GM12878 (cell line): ENCODE data around the gene TTLL10.
"Not testable (repeated sequence)": the region's sequence is repeated elsewhere in the genome, so short reads cannot be mapped to it uniquely, and the experiment has no call there.

Source experiments
- ATF3 ChIP-seq: IDR thresholded peaks from 2 replicates; pipeline ENCODE4 v1.6.1; 2011; ENCODE audit warnings: low read depth, mild to moderate bottlenecking, low read length, moderate library complexity, borderline replicate concordance; ENCODE audit errors: extremely low read depth
- EP300 ChIP-seq, 2 experiments: fragments of 150-350 bp in 1 of 2; IDR thresholded peaks; 2 replicates each; pipeline ENCODE4 v1.6.1; 2011 to 2012; ENCODE audit warnings: low read depth in 2 of 2, low read length in 2 of 2, borderline replicate concordance in 1 of 2, improper control_type of control experiment in 1 of 2, inconsistent platforms in 1 of 2; ENCODE audit not compliant: control insufficient read depth in 1 of 2
- RAD51 ChIP-seq: fragments of 450-650 bp; IDR thresholded peaks from 2 replicates; pipeline ENCODE4 v1.6.1; 2016; ENCODE audit warnings: moderate library complexity, mild to moderate bottlenecking, inconsistent platforms

- not testable (repeated sequence) for TF ChIP-seq ATF3; RAD51; EP300 (IDR thresholded peaks at IDR 0.05; ENCODE audit: borderline replicate concordance in 1 of 2, control insufficient read depth in 1 of 2, low read depth in 2 of 2, low read length in 2 of 2)
Observed at GRCh38 chr1:1153215-1153614, 20.5 kb upstream of the TTLL10 start.
